ENCODE measurements around the gene UGT1A10.

UGT1A10 gene

DNA sequence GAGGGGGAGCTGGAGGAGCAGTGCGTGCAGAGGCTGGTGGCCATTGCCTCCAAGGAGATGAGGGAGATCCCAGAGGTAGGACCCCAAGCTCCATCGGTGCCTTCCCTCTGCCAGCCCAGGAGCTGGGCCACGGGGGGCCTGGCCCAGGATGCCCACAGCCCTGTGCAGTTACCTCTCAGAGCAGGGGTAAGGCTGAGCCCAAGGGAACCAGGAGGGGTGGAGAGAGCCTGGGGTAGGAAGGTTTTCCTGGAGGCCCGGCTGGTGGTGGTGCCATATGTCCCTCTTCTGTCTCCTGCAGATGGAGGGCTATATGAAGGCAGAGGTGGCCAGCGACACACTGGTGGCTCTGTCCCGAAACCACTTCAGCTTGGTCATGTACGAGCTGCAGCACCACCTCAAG lies 153.3 kb downstream of the UGT1A10 start:
- no peak for DNase-seq

DNA sequence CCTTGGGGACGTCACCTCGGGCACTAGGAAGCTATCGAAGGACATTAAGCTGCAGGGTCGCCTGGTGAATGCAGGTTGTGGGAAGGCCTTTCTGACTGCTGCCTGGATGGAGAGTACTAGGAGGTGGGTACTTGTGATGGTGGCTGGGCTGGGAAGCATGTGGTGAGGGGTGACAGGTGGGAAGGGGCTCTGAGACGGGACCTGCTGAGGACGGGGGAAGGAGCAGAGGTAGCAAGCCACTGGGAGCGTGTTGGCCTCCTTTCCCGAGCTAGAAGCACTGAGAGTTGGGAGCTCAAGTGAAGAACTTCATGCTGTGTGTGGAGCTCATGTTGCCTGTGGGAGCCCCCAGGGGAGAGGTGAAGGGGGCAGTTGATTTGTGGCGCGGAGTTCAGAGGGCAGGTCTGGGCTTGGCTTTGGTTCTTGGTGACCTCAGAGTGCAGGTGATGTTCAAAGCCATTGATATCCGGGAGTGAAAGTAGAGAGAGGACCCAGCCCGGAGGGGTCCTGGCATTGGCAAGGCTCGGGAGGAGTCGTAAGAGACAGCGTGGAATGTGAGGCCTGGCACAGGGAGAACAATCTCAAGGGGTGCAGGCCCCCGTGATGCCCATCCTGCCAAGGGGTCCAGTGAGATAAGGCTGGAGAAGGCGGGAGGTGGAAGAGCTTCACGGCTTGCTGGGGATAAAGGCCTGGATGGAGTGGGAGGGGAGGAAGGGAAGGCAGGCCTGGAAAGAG lies 155.1 kb downstream of the UGT1A10 start:
- DNase-seq: no peak

DNA sequence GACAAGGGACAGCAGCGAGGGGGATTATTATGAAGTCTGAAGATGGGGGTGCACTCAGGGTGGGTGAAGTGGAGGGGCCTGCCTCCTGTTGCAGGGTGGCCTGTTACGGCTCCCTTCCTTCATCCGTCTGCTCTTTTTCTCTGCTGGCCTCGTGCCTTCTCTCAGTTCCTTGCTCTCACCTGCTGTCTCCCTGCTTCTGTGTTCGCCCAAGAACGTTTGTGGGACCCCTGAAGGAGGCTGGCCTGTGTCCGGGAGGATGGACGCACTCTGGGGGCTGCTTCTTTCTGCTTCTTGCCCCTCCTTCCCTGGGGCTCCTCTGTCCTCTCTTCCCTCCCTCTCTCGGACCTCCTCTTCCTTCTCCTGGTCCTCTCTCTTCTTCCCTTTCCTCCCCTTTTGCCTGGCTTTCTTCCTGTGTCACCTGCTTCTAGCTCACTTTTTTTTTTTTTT lies 155.7 kb downstream of the UGT1A10 start:
- DNase-seq: no peak

DNA sequence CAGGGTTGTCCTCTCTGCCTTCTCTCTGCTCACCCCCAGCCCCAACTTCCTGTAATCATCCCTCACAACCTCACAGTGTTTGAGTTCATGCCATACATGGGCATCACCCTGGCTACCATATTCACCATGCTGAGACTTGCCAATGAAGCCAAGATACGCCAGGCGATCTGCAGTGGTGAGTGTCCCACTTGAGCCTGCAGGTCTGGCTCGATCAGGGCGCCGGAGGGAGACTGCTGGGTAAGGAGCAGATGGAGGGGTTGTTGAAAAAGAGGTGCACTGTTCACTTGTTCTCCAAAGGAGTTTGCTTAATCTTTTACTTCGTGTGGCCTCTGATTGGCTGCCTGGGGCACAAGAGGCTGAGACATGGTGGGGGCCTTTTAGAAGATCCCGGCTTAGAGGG lies 156.5 kb downstream of the UGT1A10 start:
- no peak for DNase-seq

DNA sequence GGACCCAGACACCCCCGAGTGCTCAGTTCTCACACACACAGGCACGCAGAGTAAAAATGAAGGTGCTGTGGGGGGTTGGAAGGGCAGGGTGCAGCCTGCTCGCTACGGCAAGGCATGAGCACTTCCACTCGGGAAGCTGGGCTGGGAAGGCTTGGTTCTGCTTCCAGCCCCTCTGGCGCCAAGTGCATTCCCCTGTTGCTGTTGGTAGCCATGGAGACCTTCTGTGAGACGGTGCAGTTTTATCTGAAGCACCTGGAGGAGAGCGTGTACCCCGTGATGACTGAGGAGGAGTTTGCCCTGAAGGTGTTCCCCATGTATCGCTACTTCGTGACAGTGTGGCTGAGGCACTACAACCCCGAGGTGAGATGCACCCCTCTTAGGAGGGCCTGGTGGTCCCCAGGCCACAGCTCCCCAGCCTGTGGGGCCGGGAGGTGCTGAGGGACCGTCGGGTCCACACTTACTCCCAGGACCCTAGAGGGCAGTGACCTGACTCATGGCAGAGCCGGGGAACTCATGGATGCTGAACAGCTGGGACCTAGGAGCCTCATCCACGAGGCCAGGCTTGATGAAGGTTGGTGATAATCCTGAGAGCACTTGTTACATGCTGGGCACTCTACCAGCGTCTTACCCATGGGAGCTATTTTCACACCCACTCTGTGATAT lies 157.3 kb downstream of the UGT1A10 start:
- DNase-seq: no peak

DNA sequence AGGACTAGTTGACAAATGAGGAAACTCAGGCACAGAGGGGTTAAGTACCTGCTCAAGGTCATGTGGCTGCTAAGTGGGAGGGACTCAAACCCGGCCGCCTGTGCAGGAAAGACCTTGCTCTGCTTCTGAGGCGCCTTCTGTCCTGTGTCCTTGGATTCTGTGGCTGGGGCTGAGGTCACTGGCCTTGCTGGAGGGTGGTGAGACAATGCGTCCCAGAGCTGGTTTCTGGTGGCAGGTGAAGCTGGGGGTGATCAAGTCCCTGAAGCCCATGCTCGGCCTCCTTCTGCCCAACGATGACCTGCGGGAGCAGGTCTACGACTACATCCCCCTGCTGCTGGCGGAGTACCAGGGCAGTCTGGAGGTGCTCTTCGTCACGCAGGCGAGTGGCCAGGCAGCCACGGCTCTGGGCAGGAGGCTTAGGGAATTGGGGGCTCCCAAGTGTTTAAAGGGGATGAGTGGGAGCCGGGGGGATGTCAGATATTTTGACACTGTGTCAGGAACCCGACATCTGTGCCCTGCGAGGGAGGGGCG lies 157.9 kb downstream of the UGT1A10 start:
- DNase-seq: no peak

DNA sequence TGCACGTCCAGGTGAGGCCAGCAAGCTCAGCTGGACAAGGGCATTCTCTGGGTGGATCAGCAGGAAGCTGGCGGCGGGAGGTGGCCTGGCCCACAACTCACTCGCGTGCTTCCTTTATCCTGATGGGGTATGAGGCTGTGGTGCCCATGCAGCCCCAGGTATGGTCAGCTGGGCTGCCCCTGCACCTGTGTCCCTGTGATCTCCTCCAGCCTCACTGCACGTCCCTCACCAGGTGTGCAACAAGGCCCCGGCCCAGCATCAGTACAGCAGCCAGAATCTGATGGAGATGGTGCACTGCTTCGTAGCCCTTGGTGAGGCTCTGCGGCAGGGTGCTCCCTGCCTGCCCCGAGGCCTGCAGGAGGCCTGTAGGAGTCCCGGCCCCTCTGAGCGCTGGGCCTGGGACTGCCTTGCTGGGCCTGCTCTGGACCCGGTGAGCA lies 159.5 kb downstream of the UGT1A10 start:
- DNase-seq: no peak

DNA sequence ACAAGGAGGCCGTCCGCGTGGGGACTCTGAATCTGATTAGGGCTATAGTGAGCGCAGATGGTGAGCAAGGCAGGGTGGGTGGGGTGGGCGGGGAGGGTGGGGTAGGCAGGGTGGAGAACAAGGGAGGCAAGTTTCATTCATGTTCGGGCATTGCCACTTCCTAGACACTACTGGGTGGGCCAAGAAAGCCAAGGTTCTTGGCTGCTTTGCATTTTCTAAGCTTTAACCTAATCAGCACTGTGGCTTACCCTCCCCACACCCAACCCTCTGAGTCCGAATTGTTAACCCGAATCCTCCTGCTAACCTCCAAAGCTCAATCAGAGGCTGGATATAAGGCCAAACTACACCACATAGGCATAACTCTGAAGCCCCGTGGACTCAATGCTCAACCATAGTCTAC lies 160.0 kb downstream of the UGT1A10 start:
- no peak for DNase-seq

DNA sequence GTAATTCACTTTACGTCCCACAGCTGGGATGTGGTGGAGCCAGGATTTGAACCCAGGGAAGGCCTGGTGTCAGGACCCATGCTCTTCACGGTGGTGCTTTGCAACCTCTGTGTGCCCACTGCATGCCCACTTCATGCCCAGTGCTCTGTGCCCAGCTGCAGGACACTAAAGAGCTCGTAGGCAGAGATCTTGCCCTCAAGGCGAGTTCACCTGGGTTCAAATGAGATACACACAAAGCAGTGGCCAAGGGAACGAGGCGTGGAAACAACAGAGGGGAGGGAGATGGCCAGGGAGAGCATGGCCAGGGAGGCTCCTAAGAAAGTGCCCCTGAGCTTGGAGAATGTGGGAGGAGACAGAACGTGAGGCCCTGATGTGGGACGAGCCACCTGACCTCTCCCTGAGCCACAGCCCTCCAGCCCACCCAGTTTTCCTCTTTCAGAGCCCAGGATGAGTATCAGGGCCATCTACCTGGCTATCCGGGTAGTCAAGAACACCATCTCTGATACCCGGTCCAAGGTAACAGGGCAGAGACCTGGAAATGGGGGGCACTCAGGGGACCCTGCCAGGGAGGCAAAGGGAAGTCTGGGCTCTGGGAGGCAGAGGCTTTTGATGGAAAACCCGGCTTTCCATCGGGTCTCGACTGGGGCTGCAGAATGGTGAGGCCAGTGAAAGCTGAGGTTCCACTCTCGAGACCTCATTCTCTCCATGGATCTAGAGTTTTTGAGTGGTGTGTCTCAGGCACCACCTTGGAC lies 162.3 kb downstream of the UGT1A10 start:
- DNase-seq: no peak

DNA sequence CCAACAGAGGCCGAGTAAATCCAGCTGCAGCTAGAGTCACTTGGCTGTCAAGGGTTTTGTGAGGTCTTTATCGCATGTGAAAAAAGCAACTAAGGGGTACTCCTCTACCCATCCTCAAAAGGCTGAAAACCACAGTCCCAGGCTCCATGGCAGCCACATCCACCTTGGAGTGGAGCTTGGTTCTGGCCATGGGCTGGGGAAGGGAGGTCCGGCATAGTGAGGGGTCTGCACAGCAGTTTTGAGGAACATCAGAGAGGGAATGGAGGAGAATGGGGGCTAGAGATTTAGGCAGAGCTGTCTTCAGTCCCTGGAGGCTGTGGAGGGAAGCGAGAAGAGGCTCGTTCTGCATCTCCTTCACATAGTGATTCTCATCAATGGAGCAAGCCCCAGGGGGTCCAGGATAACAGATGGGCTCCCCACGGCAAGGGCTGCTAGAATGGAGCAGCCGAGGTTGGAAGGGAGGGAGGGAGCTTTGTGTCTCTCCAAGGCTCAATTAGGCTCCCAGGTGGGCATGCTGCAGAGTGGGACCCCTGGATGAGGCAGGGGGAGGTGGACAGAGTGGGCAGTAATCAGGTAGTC lies 162.9 kb downstream of the UGT1A10 start:
- DNase-seq: no peak

DNA sequence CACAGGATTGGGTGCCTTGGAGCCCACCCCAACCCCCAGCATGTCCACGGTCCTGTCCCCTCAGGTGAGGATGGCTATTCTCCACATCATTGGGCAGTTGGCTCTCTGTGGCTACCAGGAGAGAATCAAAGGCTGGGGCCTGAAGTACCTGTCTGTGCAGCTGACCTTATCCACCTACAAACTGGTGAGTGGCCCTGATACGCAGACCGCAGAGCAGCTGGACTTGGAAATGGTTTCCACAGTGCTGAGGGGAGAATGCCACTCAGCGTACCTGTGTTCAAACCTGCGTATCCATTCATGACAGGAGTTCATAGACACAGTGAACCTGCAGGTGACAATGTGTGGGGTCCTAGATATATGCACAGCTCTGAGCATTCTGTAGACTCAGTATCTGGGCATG lies 163.5 kb downstream of the UGT1A10 start:
- no peak for DNase-seq

DNA sequence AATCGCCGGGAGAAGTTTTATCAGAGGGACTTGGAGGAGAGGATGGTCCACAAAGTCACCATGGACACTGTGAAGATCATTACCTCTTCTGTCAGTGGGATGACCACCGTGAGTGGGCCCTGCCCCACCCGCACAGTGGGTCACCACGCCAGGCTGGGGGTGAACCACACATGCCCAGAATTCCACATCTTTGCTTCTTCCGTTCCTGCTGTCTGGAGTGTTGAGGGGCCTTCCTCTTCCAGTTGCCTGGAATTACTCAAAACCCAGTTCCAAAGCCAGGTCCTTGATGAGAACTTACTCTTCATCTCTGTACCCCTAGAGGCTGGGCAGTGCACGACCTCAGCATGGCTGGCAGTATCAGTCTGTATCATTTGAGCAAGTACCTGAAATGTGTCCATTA lies 164.0 kb downstream of the UGT1A10 start:
- DNase-seq: no peak

DNA sequence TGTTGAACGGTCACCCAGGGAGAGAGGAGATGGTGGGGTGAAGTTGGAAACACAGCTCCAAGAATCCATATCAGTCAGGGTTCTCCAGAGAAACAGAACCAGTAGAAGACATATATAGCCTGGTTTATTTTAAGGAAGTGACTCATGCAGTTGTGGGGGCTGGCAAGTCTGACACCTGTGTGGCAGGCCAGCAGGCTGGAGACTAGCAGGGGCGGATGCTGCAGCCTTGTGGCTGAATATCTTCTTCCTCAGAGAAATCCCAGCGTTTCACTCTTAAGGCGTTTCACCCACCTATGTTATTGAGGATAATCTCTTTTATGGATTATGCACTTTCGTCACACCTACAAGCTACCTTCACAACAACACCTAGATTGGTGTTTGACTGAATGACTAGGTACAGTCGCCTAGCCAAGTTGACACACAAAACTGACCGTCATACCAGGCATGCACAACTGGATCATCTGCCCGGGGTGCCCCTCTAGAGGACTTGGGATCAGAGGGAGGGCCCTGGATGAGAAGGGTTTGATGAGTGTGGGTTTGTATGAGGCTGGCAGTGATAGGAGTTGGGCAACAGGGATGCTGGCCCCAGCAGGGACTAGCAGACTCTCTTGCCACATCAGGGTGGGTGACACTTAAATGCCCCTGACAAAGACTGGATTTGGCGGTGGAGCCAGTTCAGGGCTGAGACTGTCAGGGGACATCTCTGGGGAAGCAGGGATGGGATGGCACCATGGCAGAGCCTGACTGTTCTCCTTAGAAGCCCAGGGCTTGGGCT lies 165.3 kb downstream of the UGT1A10 start:
- DNase-seq: no peak

DNA sequence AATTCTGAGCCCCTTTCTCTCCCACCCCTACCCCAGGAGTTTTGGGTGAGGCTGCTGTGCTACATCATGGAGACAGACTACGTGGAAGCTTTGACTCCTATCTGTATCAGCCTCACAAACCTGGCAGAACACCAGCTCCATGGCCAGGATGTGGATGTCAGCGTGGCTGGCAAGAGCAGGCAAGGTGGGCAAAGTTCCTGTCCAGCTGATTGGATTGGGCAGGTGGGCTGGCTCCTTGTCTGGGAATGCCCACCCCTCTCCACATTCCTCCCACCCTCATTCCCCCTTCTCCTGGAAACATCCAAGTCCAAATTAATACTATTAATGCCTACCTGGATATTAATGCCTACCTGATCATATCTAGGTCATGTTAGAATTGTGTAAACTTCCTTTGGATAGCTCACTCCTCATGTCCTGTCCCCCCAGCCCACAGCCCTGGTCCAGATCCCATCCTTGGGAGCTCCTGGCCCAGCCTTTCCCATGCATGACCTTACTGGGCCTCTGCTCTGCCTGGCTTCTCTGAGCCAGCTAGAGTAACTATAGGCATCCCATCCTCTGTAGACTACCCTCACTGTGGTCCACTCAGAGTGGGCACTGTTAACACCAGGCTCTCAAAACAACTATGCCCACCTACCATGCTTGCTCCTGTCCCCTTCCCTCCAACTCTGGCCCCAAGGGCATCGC lies 166.0 kb downstream of the UGT1A10 start:
- DNase-seq: no peak

DNA sequence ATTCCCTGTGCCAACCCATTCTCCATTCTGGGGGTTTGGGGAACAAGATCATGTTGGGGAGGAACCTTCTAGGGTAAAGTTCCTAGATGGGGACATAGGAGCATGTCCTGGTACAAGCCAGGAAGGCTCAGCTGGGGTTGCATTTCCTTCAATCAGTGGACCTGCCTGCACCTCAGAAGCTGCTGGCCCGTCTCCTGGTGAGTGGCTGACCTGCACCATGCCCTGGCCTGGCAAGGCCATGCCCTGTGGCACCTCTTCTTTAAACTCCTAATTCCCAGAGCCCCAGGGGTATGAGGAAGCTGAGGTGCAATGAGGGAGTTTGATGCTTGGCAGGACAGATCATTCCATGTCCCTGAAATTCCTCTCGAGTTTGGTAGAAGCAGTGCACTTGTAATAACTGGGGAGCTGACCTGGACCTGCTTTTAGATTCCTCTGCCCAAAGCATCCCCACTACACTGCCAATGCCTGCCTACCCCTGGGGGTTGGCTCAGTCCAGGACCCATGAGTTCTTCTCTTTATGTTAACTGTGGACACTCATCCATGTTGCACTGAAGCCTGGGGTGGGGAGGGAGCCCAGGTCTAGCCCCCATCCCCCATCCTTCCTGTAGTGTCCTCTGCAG lies 167.2 kb downstream of the UGT1A10 start:
- no peak for DNase-seq

DNA sequence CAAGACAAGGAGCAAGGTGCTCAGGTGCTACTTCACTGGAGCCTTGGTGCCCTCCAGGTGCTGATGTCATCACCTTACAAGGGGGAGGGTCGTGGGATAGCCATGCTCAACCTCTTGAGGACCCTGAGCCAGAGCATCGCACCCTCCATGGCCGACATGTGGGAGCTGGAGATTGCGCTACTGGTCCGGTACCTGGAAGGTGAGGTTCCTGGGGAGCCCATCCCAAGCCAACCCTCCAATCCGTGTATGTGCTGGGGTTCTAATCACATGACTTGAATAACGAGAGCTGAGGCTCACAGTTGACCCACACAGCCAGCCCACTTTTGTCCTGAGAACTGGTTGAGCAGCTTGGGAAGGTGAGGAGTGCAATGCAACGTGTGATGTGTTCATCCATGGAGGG lies 167.7 kb downstream of the UGT1A10 start:
- no peak for DNase-seq

DNA sequence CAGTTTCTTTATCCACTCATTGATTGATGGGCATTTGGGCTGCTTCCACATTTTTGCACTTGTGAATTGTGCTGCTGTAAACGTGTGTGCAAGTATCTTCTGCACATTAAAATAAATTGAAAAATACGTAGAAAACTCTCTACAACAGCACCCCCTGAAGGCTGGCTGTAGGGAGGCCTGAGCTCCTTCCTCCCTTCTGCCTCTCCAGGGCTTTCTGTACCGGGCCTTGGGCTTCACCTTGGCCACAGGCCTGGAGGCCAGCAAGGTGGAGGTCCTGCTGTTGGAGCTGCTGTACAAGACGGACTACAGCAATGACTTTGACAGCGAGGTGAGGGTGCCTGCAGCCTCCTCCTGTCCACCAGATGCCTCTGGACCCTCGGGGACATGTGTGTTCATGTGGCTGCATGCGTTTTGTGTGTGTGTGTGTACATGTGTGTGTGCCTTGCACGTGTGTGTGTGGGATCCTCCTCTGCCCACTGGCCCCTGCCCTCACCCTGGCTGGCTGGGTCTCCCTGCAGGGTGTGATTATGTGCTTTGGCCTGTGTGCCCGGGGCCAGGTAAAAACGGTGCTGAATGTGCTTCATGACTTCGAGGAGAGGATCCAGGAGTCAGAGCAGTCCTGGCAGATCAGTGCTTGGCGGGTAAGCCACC lies 171.1 kb downstream of the UGT1A10 start:
- DNase-seq: no peak

DNA sequence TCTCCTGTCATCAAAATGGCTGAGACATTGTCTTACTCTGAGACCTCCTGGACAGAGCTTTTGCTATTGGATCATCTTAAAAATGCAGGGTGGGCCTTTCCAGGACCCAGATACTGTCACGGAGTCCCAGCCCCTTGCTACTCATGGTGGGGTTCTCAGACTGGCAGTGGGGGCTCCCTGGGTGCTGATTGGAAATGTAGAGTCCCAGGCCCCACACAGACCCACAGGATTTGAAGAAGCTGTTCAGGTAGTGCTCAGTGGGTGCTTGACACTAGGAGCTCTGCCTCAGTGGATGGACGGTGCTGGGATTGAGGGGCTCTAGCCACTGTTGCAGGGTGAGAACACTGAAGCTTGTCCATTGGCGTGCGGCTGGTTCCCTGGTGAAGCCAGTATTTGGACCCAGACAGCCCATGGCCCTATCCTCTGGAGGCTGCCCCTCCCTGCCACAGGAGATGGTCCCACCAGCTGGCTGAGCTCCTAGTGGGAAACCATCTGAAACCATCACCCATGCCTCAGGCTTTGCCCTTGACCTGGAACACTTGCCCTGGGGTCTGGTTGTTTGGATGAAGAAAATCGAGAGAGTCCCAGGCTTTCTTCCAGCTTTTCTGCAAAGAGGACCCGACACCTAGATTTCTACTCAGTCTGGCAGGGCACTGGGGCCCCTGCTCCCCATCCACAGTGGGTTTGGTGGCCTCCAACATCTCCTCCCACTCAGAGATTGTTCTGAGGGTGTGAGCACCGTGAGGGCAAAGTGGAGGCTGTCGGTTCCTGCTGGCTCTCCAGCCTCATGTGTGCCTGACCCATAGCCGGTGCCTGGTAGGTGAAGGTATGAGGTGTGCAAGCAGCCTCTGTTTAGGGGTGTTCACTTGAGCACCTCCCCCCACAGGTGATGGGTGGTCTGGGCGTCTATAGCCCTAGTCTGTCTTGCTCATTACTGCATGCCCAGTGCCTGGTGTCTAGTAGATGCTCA lies 172.0 kb downstream of the UGT1A10 start:
- DNase-seq: no peak

DNA sequence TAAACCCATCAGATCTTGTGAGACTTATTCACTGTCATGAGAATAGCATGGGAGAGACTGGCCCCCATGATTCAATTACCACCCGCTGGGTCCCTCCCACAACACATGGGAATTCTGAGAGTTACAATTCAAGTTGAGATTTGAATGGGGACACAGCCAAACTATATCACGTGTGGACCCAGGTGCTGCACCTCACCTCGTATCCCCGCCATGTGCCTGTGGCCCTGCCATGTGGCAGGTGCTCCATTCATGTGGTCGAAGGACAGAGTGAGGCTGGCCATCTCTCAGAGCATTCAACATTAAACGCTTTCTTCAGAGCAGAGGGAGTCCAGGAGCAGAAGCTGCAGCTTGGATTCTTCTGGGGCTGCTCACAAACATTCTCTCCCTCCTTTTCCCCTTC lies 174.1 kb downstream of the UGT1A10 start:
- DNase-seq: no peak

DNA sequence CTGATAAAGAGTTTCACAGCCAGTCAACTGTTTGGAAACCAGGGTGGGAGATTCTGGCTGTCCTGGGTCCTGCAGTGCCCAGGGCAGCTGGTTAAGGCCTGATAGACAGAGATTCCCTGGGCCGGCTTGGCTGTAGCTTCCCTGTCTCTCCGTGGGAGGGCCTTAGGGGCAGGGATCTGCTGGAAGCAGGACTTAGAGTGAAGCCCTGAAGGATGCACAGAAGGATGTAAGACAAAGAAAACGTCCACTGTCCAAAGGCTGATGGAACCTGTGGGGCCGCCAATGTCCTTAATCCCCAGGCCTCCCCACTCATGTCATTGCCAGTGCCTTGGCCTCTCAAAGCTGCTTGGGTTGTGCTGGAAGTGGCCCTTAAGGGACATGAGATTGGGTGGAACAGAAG lies 174.8 kb downstream of the UGT1A10 start:
- no peak for DNase-seq
